Neural crest cell (in vitro differentiated cells): Measurements from ENCODE around the gene UBE2G1. TPM values are rescaled to one million over a fixed set of nuclear protein-coding genes. Genes with fewer than 3 reads are reported as not detected.
A peak's percentile ranks its signal among the peaks of the same experiment; 100 is the strongest.

Experiments
- DNase-seq: peaks from one replicate; pipeline ENCODE4 v3.0.0; 2021; ENCODE audit warnings: low read depth, mixed read lengths, low spot score
- H3K27ac Mint-ChIP-seq: one replicate; pipeline ENCODE4 v1.8.0; 2021; ENCODE audit warnings: mild to moderate bottlenecking, mixed read lengths; ENCODE audit not compliant: unreplicated experiment
- H3K27me3 Mint-ChIP-seq: 2 replicates; pipeline ENCODE4 v1.8.0; 2021; ENCODE audit warnings: low read depth, mild to moderate bottlenecking, mixed read lengths
- H3K36me3 Mint-ChIP-seq: 2 replicates; pipeline ENCODE4 v1.8.0; 2021; ENCODE audit warnings: low read depth, mild to moderate bottlenecking, mixed read lengths
- H3K4me1 Mint-ChIP-seq: 2 replicates; pipeline ENCODE4 v1.8.0; 2021; ENCODE audit warnings: mixed read lengths
- H3K4me3 Mint-ChIP-seq: one replicate; pipeline ENCODE4 v1.8.0; 2021; ENCODE audit warnings: mild to moderate bottlenecking, mixed read lengths
- H3K9me3 Mint-ChIP-seq: 2 replicates; pipeline ENCODE4 v1.8.0; 2021; ENCODE audit warnings: mixed read lengths
- CTCF ChIP-seq: fragments of 200-600 bp; sonication (generic); conservative IDR thresholded peaks from 2 replicates; pipeline ENCODE4 v1.5.0; 2021; ENCODE audit warnings: antibody characterized with exemption, mild to moderate bottlenecking
- total RNA-seq: library from RNA; stranded (reverse); gene quantifications from 2 replicates; pipeline ENCODE4 v1.2.1, GENCODE V29; 2021

The UBE2G1 gene
- total RNA-seq, 1 donor from 2014 or later: 98.5 TPM

- TF ChIP-seq CTCF: no peak
- no peaks in the 10 kb centered on the region for H3K36me3 Mint-ChIP-seq
- no peak overlapping the region for H3K27ac Mint-ChIP-seq
- no peak overlapping the region for H3K4me3 Mint-ChIP-seq
- H3K9me3 Mint-ChIP-seq: no peaks in the 10 kb centered on the region
- H3K27me3 Mint-ChIP-seq: no peaks in the 10 kb centered on the region
- no peaks in the 10 kb centered on the region for H3K4me1 Mint-ChIP-seq
- no peak for DNase-seq
These were observed 23.9 kb downstream of the UBE2G1 start for GRCh38 chr17:4342535-4342934.

- no peak overlapping the region for H3K4me3 Mint-ChIP-seq
- H3K27me3 Mint-ChIP-seq: no peaks in the 10 kb centered on the region
- H3K4me1 Mint-ChIP-seq: peaks cover 3% of the 10 kb centered on the region
- DNase-seq: no peak
- no peak overlapping the region for H3K27ac Mint-ChIP-seq
- no peaks in the 10 kb centered on the region for H3K9me3 Mint-ChIP-seq
- no peak for TF ChIP-seq CTCF
- H3K36me3 Mint-ChIP-seq: no peaks in the 10 kb centered on the region
These were observed 24.9 kb downstream of the UBE2G1 start for GRCh38 chr17:4341616-4341977.

- Mint-ChIP-seq H3K27ac (no peak overlapping the region), H3K4me1 (peaks cover 3% of the 10 kb centered on the region), H3K36me3 (no peaks in the 10 kb centered on the region), H3K9me3 (no peaks in the 10 kb centered on the region), H3K4me3 (no peak overlapping the region), H3K27me3 (no peaks in the 10 kb centered on the region)
- no peak for DNase-seq
- no peak for TF ChIP-seq CTCF
These were observed 25.4 kb downstream of the UBE2G1 start for GRCh38 chr17:4340914-4341615.

- no peaks in the 10 kb centered on the region for H3K27me3 Mint-ChIP-seq
- no peak overlapping the region for H3K4me3 Mint-ChIP-seq
- no peak for DNase-seq
- H3K4me1 Mint-ChIP-seq: peaks cover 27% of the 10 kb centered on the region
- TF ChIP-seq CTCF: no peak
- H3K27ac Mint-ChIP-seq: peak overlapping the region; percentile 89
- H3K9me3 Mint-ChIP-seq: no peaks in the 10 kb centered on the region
- H3K36me3 Mint-ChIP-seq: no peaks in the 10 kb centered on the region
These were observed 31.5 kb downstream of the UBE2G1 start for GRCh38 chr17:4334776-4335584.

- DNase-seq: no peak
- H3K9me3 Mint-ChIP-seq: no peaks in the 10 kb centered on the region
- H3K27me3 Mint-ChIP-seq: no peaks in the 10 kb centered on the region
- TF ChIP-seq CTCF: no peak
- H3K4me1 Mint-ChIP-seq: peaks cover 32% of the 10 kb centered on the region
- no peak overlapping the region for H3K27ac Mint-ChIP-seq
- H3K4me3 Mint-ChIP-seq: no peak overlapping the region
- H3K36me3 Mint-ChIP-seq: peaks cover 3% of the 10 kb centered on the region
These were observed 32.1 kb downstream of the UBE2G1 start for GRCh38 chr17:4334332-4334731.
